Neural progenitor cell (in vitro differentiated cells): ENCODE data around the gene ADGRL1. TPM values are rescaled to one million over a fixed set of nuclear protein-coding genes. Genes with fewer than 3 reads are reported as not detected.

Source experiments
- DNase-seq: peaks from one replicate; pipeline ENCODE4 v3.0.0-alpha.2; 2016; ENCODE audit warnings: low spot score
- H2AFZ ChIP-seq: fragments of 200-600 bp; sonication (generic); replicated peaks from 2 replicates; pipeline ENCODE4 v1.6.1; 2016; ENCODE audit warnings: antibody characterized with exemption
- H3F3A ChIP-seq: fragments of 200-600 bp; sonication (generic); 2 replicates; pipeline ENCODE4 v1.6.1; 2016; ENCODE audit warnings: antibody characterized with exemption, low read depth
- H3K27ac ChIP-seq: fragments of 200-600 bp; sonication (generic); 2 replicates; pipeline ENCODE4 v1.5.1; 2016; ENCODE audit warnings: mild to moderate bottlenecking
- H3K27me3 ChIP-seq: fragments of 200-600 bp; sonication (generic); 2 replicates; pipeline ENCODE4 v1.6.1; 2016; ENCODE audit warnings: mild to moderate bottlenecking, moderate library complexity
- H3K36me3 ChIP-seq: fragments of 200-600 bp; sonication (generic); 2 replicates; pipeline ENCODE4 v1.5.1; 2016
- H3K4me1 ChIP-seq: fragments of 200-600 bp; sonication (generic); 2 replicates; pipeline ENCODE4 v1.6.1; 2016; ENCODE audit warnings: mixed run types
- H3K4me2 ChIP-seq: fragments of 200-600 bp; sonication (generic); 2 replicates; pipeline ENCODE4 v1.6.1; 2016
- H3K4me3 ChIP-seq: fragments of 200-600 bp; sonication (generic); 2 replicates; pipeline ENCODE4 v1.5.1; 2016
- H3K79me2 ChIP-seq: fragments of 200-600 bp; sonication (generic); 2 replicates; pipeline ENCODE4 v1.6.1; 2016; ENCODE audit warnings: low read depth
- H3K9ac ChIP-seq: fragments of 200-600 bp; sonication (generic); 2 replicates; pipeline ENCODE4 v1.6.1; 2016
- H3K9me3 ChIP-seq: fragments of 200-600 bp; sonication (generic); 2 replicates; pipeline ENCODE4 v1.5.1; 2016; ENCODE audit warnings: low read depth
- H4K20me1 ChIP-seq: fragments of 200-600 bp; sonication (generic); 2 replicates; pipeline ENCODE4 v1.6.1; 2016; ENCODE audit warnings: low read depth
- H3K27ac Mint-ChIP-seq: 3 replicates; pipeline ENCODE4 v1.8.0; 2021; ENCODE audit warnings: mixed read lengths
- H3K27me3 Mint-ChIP-seq: 2 replicates; pipeline ENCODE4 v1.8.0; 2022; ENCODE audit warnings: low read depth, mild to moderate bottlenecking, inconsistent platforms, moderate library complexity, mixed read lengths; ENCODE audit not compliant: insufficient read depth
- H3K36me3 Mint-ChIP-seq: 3 replicates; pipeline ENCODE4 v1.8.0; 2021; ENCODE audit warnings: mixed read lengths
- H3K4me1 Mint-ChIP-seq: 3 replicates; pipeline ENCODE4 v1.8.0; 2021; ENCODE audit warnings: mixed read lengths
- H3K4me3 Mint-ChIP-seq: 3 replicates; pipeline ENCODE4 v1.8.0; 2021; ENCODE audit warnings: mild to moderate bottlenecking, moderate library complexity, mixed read lengths
- H3K9me3 Mint-ChIP-seq: 3 replicates; pipeline ENCODE4 v1.8.0; 2020; ENCODE audit warnings: mixed read lengths
- CTCF ChIP-seq: fragments of 200-600 bp; sonication (generic); IDR thresholded peaks from 2 replicates; pipeline ENCODE4 v1.5.1; 2017; ENCODE audit warnings: antibody characterized with exemption, mild to moderate bottlenecking
- EZH2 ChIP-seq: fragments of 200-600 bp; sonication (generic); IDR thresholded peaks from 2 replicates; pipeline ENCODE4 v1.6.1; 2017; ENCODE audit warnings: antibody characterized with exemption, mild to moderate bottlenecking, moderate library complexity
- EZH2phosphoT487 ChIP-seq: fragments of 200-600 bp; sonication (generic); IDR thresholded peaks from 2 replicates; pipeline ENCODE4 v1.6.1; 2017; ENCODE audit warnings: antibody characterized with exemption
- total RNA-seq: library from RNA; depleted of rRNA; stranded (reverse); fragments of >200 nt; gene quantifications from 2 replicates; pipeline ENCODE4 v1.2.3, GENCODE V29; 2015; ENCODE audit warnings: low replicate concordance

ADGRL1 gene
- total RNA-seq, 1 donor from 2014 or later = 13.3 TPM

- no peak overlapping the region for H3K4me3 Mint-ChIP-seq
Observed at GRCh38 chr19:14177496-14178074, 28.4 kb downstream of the ADGRL1 start.

DNA sequence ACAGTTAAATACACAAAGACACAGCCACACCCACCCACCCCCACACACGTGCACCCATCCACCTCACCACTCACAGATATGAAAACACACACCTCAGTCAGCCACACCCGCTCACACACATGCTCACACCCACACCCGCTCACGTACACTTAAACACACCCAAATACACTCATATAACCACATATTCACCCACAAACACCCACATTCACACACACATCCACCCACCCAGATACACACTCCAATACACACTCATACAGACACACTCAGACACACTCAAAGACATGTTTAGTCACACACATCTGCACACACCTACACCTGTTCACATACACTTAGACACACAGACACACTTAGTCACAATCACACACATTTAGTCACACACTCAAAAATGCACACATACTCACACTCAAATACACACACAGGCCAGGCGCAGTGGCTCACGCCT, 30.6 kb downstream of the ADGRL1 start:
- Histone ChIP-seq H3K4me3 (no peak overlapping the region), H3K36me3 (no peaks in the 10 kb centered on the region), H3K79me2 (no peaks in the 10 kb centered on the region), H3K9me3 (no peaks in the 10 kb centered on the region), H3K9ac (no peak overlapping the region), H3K4me1 (no peaks in the 10 kb centered on the region), H3K27ac (no peak overlapping the region), H3K4me2 (no peak overlapping the region), H4K20me1 (peaks cover 14% of the 10 kb centered on the region), H3K27me3 (no peaks in the 10 kb centered on the region), H2AFZ (no peak overlapping the region), H3F3A (no peaks in the 10 kb centered on the region)
- Mint-ChIP-seq H3K9me3 (no peaks in the 10 kb centered on the region), H3K36me3 (peaks cover 28% of the 10 kb centered on the region), H3K4me3 (no peak overlapping the region), H3K27me3 (no peaks in the 10 kb centered on the region), H3K27ac (no peak overlapping the region), H3K4me1 (peaks cover 6% of the 10 kb centered on the region)
- TF ChIP-seq CTCF (no peak), EZH2 (no peak), EZH2phosphoT487 (no peak)
- DNase-seq = no peak

More at GRCh38 chr19:14177496-14178074, 28.4 kb downstream of the ADGRL1 start:
- no peak for TF ChIP-seq CTCF
- Histone ChIP-seq H3K4me1 (no peaks in the 10 kb centered on the region), H3K4me3 (no peak overlapping the region), H3K9me3 (no peaks in the 10 kb centered on the region), H3K79me2 (peaks cover 4% of the 10 kb centered on the region), H3K9ac (no peak overlapping the region), H3K27ac (no peak overlapping the region), H4K20me1 (peaks cover 24% of the 10 kb centered on the region), H3K4me2 (no peak overlapping the region), H2AFZ (no peak overlapping the region), H3F3A (no peaks in the 10 kb centered on the region), H3K27me3 (no peaks in the 10 kb centered on the region), H3K36me3 (no peaks in the 10 kb centered on the region)
- H3K36me3 Mint-ChIP-seq = peaks cover 16% of the 10 kb centered on the region
- peaks cover 6% of the 10 kb centered on the region for H3K4me1 Mint-ChIP-seq
- DNase-seq = no peak
- H3K27me3 Mint-ChIP-seq = no peaks in the 10 kb centered on the region
- H3K27ac Mint-ChIP-seq = no peak overlapping the region
- no peaks in the 10 kb centered on the region for H3K9me3 Mint-ChIP-seq

GRCh38 chr19:14174883-14175282, 31.1 kb downstream of the ADGRL1 start:
- H3K27ac ChIP-seq = no peak overlapping the region

More at GRCh38 chr19:14174883-14175282, 31.1 kb downstream of the ADGRL1 start:
- Histone ChIP-seq H3K4me3 (no peak overlapping the region), H3K4me2 (no peak overlapping the region), H3K9me3 (no peaks in the 10 kb centered on the region), H3K4me1 (no peaks in the 10 kb centered on the region), H3K27me3 (no peaks in the 10 kb centered on the region), H3K9ac (no peak overlapping the region), H3F3A (no peaks in the 10 kb centered on the region), H3K79me2 (no peaks in the 10 kb centered on the region), H4K20me1 (peaks cover 11% of the 10 kb centered on the region), H3K36me3 (no peaks in the 10 kb centered on the region), H2AFZ (no peak overlapping the region)
- H3K27me3 Mint-ChIP-seq = no peaks in the 10 kb centered on the region
- H3K9me3 Mint-ChIP-seq = no peaks in the 10 kb centered on the region
- no peak overlapping the region for H3K27ac Mint-ChIP-seq
- no peak overlapping the region for H3K4me3 Mint-ChIP-seq
- TF ChIP-seq CTCF = no peak
- peaks cover 6% of the 10 kb centered on the region for H3K4me1 Mint-ChIP-seq
- peaks cover 33% of the 10 kb centered on the region for H3K36me3 Mint-ChIP-seq
- no peak for DNase-seq
